ENCODE data around the gene METRN.
"Not testable (repeated sequence)": the region's sequence is repeated elsewhere in the genome, so short reads cannot be mapped to it uniquely, and the experiment has no call there.

Gene METRN

DNA sequence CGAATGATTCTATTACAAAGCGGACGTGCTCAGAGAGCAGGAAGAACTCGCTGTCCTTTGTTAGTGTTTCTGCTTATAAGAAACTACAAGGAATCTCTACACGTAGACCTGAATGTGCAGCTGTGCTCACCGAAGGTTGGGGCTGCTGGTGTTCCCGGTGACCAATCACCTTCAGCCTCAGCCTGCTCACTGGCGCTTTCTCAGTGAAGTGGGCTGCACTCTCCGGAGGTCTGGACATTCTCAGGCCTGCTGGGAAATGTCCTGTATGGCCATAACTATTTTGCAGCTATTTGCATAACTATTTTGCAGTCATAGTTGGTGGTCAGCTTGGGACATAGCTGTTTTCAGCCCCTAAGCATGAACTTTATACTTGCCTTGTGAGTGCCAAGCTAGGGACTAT is 35.6 kb downstream of the METRN start:
- ATAC-seq: peak; percentile 49

GRCh38 chr16:751152-752006 is 36.5 kb downstream of the METRN start:
- no peak for TF ChIP-seq CSDC2 (CRISPR knock-in tag; IDR thresholded peaks at IDR 0.05)
- no peak for ATAC-seq

More for the DNA sequence above, 35.6 kb downstream of the METRN start:
- TF ChIP-seq CSRNP3 (CRISPR knock-in tag; IDR thresholded peaks at IDR 0.05): no peak

GRCh38 chr16:752007-752312 is 37.0 kb downstream of the METRN start:
- ATAC-seq: no peak
- TF ChIP-seq ZNF70 (CRISPR knock-in tag; IDR thresholded peaks at IDR 0.05) (no peak), ZFP3 (CRISPR knock-in tag; IDR thresholded peaks at IDR 0.05) (no peak), SNAI2 (CRISPR knock-in tag; IDR thresholded peaks at IDR 0.05) (no peak), ARNTL (CRISPR knock-in tag; IDR thresholded peaks at IDR 0.05; ENCODE audit: borderline replicate concordance, low read depth) (no peak), PATZ1 (CRISPR knock-in tag; IDR thresholded peaks at IDR 0.05; ENCODE audit: borderline replicate concordance) (no peak), CSDC2 (CRISPR knock-in tag; IDR thresholded peaks at IDR 0.05) (no peak)
- TF ChIP-seq, protein P1, sequence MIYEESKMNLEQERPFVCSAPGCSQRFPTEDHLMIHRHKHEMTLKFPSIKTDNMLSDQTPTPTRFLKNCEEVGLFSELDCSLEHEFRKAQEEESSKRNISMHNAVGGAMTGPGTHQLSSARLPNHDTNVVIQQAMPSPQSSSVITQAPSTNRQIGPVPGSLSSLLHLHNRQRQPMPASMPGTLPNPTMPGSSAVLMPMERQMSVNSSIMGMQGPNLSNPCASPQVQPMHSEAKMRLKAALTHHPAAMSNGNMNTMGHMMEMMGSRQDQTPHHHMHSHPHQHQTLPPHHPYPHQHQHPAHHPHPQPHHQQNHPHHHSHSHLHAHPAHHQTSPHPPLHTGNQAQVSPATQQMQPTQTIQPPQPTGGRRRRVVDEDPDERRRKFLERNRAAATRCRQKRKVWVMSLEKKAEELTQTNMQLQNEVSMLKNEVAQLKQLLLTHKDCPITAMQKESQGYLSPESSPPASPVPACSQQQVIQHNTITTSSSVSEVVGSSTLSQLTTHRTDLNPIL (CRISPR knock-in tag; IDR thresholded peaks at IDR 0.05; ENCODE audit: low read depth): no peak

GRCh38 chr16:754121-754607 is 39.2 kb downstream of the METRN start:
- ATAC-seq: not testable (repeated sequence)

- TF ChIP-seq ZNF565 (CRISPR knock-in tag; conservative IDR thresholded peaks at IDR 0.05; ENCODE audit: low read depth) (no peak), ISL1 (CRISPR knock-in tag; IDR thresholded peaks at IDR 0.05) (no peak), RARB (CRISPR knock-in tag; IDR thresholded peaks at IDR 0.05) (no peak), OSR1 (CRISPR knock-in tag; IDR thresholded peaks at IDR 0.05) (no peak), ARNTL (CRISPR knock-in tag; IDR thresholded peaks at IDR 0.05; ENCODE audit: borderline replicate concordance, low read depth) (no peak), ESRRG (CRISPR knock-in tag; IDR thresholded peaks at IDR 0.05) (no peak), BACH2 (CRISPR knock-in tag; IDR thresholded peaks at IDR 0.05; ENCODE audit: borderline replicate concordance) (no peak), ZFP30 (CRISPR knock-in tag; IDR thresholded peaks at IDR 0.05) (no peak), SNAI2 (CRISPR knock-in tag; IDR thresholded peaks at IDR 0.05) (no peak), TCF4 (CRISPR knock-in tag; IDR thresholded peaks at IDR 0.05; ENCODE audit: borderline replicate concordance) (no peak), ZFP3 (CRISPR knock-in tag; IDR thresholded peaks at IDR 0.05) (no peak), PATZ1 (CRISPR knock-in tag; IDR thresholded peaks at IDR 0.05; ENCODE audit: borderline replicate concordance) (no peak), PPARA (CRISPR knock-in tag; IDR thresholded peaks at IDR 0.05; ENCODE audit: borderline replicate concordance) (no peak), TOX (CRISPR knock-in tag; IDR thresholded peaks at IDR 0.05; ENCODE audit: borderline replicate concordance) (no peak), ZNF8 (CRISPR knock-in tag; IDR thresholded peaks at IDR 0.05) (no peak)
- TF ChIP-seq, protein P1 (CRISPR knock-in tag; IDR thresholded peaks at IDR 0.05; ENCODE audit: low read depth): no peak
- ATAC-seq: no peak
Measured at GRCh38 chr16:754656-755055, 39.7 kb downstream of the METRN start.
